K562 (cell line): ENCODE data around the gene ATF1. TPM values are rescaled to one million over a fixed set of nuclear protein-coding genes. Genes with fewer than 3 reads are reported as not detected.
A peak's percentile ranks its signal among the peaks of the same experiment; 100 is the strongest.

Source experiments
- HMG20B ChIP-seq: fragments of 250-450 bp; sonication (Bioruptor Pico); IDR thresholded peaks from 2 replicates; pipeline ENCODE4 v1.5.0; 2021; ENCODE audit warnings: mild to moderate bottlenecking
- JUND ChIP-seq, 2 experiments: IDR thresholded peaks; 2 replicates in 1 of 2; 3 replicates in 1 of 2; pipeline ENCODE4 v1.6.1; 2011; ENCODE audit warnings: borderline replicate concordance in 2 of 2, low read depth in 2 of 2, low read length in 2 of 2, improper control_type of control experiment in 1 of 2, missing biosample characterization in 1 of 2, missing genetic modification characterization in 1 of 2, missing genetic modification reagents in 1 of 2
- NR2C2 ChIP-seq, 2 experiments: fragments of 200-800 bp in 1 of 2; sonication (Bioruptor generic) in 1 of 2; sonication (generic) in 1 of 2; formaldehyde crosslinking in 1 of 2; IDR thresholded peaks; 2 replicates each; pipeline versions ENCODE4 v1.6.1 to v1.8.0; 2016 to 2022; ENCODE audit warnings: mild to moderate bottlenecking in 1 of 2, missing compliant biosample characterization in 1 of 2, missing genetic modification characterization in 1 of 2, missing genetic modification reagents in 1 of 2
- RBFOX2 ChIP-seq: fragments of 200-400 bp; formaldehyde crosslinking; IDR thresholded peaks from 2 replicates; pipeline ENCODE4 v1.6.1; 2017; ENCODE audit warnings: low read depth, mild to moderate bottlenecking, low read length, moderate library complexity
- TAF7 ChIP-seq: fragments of 450-650 bp; IDR thresholded peaks from 2 replicates; pipeline ENCODE4 v1.6.1; 2016; ENCODE audit warnings: missing genetic modification characterization, missing compliant biosample characterization
- polyA plus RNA-seq, 8 experiments: library from polyadenylated mRNA; depleted of rRNA in 4 of 8; stranded (reverse) in 5 of 8; unstranded in 3 of 8; fragments of >200 nt; fragmentation: Nextera tagmentation in 2 of 8; fragmentation: Illumina TruSeq in 1 of 8; extraction: Ambion mirVana in 2 of 8; extraction: Trizol in 1 of 8; gene quantifications; 2 replicates each; pipeline versions ENCODE4 v1.2.1 to v1.2.3, GENCODE V29; 2011 to 2014; ENCODE audit warnings: inconsistent platforms in 1 of 8, missing spikeins in 1 of 8
- total RNA-seq, 7 experiments: library from RNA; depleted of rRNA in 6 of 7; stranded (reverse); fragments of >200 nt in 6 of 7; fragmentation: Illumina TruSeq in 2 of 7; extraction: Trizol in 2 of 7; gene quantifications; 2 replicates each; pipeline versions ENCODE4 v1.2.1 to v1.2.3, GENCODE V29; 2011 to 2021; ENCODE audit warnings: low replicate concordance in 1 of 7
- TF ChIP-seq, protein P1 (sequence below): fragments of 450-650 bp; IDR thresholded peaks from 2 replicates; pipeline ENCODE4 v1.6.1; 2016; ENCODE audit warnings: mild to moderate bottlenecking, moderate library complexity
- TF ChIP-seq, protein P2 (sequence below), 2 experiments: IDR thresholded peaks; 2 replicates each; pipeline ENCODE4 v1.6.1; 2011; ENCODE audit warnings: borderline replicate concordance in 1 of 2, control low read depth in 1 of 2, low read depth in 1 of 2, low read length in 1 of 2, mild to moderate bottlenecking in 1 of 2, mixed read lengths in 1 of 2, moderate library complexity in 1 of 2; ENCODE audit not compliant: insufficient read depth in 1 of 2, insufficient read length in 1 of 2, poor library complexity in 1 of 2, severe bottlenecking in 1 of 2; ENCODE audit errors: extremely low read depth in 1 of 2
- TF ChIP-seq, protein P3 (sequence below): fragments of 450-650 bp; IDR thresholded peaks from 2 replicates; pipeline ENCODE4 v1.6.1; 2016
- TF ChIP-seq, protein P4 (sequence below): IDR thresholded peaks from 2 replicates; pipeline ENCODE4 v1.6.1; 2014; ENCODE audit warnings: antibody characterized with exemption

Gene ATF1
- total and polyA plus RNA-seq, 9 of the 15 experiments (the other 6 are each of a cell fraction or from before 2014, with no cell fraction given), result 19.8 to 83.5 (median 51.4) TPM

DNA sequence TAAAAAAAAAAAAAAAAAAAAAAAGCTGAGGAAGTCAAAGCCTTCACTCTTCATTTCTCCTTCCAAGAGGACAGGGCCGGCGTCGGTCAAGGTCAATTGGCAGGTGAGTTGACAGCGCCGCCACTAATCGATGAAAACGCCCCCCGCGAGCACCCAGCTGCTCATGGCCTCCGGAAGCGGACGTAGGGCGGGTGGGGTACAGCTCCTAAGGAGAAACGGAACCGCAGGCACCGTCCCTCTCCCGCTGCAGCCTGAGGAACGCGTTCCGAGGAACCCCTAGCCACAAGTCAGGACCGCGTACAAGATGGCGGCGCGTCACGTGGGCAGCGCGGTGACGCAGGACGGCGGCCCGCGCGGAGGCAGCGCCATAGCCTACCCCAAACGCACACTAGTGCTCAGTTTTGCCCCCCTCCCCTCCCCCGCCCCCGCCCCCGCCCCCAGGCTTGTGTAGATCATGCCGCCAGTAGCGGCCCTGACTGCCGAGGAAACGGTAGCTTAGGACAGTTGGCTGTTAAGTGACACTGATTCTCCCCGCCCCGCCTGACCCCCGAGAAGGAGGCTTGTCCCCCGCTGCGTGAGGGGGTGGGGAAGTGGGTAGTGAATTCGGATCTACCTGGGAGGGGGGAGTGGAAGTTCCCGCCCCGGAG lies at the start of gene ATF1 (continued):
- TF ChIP-seq, protein P1, sequence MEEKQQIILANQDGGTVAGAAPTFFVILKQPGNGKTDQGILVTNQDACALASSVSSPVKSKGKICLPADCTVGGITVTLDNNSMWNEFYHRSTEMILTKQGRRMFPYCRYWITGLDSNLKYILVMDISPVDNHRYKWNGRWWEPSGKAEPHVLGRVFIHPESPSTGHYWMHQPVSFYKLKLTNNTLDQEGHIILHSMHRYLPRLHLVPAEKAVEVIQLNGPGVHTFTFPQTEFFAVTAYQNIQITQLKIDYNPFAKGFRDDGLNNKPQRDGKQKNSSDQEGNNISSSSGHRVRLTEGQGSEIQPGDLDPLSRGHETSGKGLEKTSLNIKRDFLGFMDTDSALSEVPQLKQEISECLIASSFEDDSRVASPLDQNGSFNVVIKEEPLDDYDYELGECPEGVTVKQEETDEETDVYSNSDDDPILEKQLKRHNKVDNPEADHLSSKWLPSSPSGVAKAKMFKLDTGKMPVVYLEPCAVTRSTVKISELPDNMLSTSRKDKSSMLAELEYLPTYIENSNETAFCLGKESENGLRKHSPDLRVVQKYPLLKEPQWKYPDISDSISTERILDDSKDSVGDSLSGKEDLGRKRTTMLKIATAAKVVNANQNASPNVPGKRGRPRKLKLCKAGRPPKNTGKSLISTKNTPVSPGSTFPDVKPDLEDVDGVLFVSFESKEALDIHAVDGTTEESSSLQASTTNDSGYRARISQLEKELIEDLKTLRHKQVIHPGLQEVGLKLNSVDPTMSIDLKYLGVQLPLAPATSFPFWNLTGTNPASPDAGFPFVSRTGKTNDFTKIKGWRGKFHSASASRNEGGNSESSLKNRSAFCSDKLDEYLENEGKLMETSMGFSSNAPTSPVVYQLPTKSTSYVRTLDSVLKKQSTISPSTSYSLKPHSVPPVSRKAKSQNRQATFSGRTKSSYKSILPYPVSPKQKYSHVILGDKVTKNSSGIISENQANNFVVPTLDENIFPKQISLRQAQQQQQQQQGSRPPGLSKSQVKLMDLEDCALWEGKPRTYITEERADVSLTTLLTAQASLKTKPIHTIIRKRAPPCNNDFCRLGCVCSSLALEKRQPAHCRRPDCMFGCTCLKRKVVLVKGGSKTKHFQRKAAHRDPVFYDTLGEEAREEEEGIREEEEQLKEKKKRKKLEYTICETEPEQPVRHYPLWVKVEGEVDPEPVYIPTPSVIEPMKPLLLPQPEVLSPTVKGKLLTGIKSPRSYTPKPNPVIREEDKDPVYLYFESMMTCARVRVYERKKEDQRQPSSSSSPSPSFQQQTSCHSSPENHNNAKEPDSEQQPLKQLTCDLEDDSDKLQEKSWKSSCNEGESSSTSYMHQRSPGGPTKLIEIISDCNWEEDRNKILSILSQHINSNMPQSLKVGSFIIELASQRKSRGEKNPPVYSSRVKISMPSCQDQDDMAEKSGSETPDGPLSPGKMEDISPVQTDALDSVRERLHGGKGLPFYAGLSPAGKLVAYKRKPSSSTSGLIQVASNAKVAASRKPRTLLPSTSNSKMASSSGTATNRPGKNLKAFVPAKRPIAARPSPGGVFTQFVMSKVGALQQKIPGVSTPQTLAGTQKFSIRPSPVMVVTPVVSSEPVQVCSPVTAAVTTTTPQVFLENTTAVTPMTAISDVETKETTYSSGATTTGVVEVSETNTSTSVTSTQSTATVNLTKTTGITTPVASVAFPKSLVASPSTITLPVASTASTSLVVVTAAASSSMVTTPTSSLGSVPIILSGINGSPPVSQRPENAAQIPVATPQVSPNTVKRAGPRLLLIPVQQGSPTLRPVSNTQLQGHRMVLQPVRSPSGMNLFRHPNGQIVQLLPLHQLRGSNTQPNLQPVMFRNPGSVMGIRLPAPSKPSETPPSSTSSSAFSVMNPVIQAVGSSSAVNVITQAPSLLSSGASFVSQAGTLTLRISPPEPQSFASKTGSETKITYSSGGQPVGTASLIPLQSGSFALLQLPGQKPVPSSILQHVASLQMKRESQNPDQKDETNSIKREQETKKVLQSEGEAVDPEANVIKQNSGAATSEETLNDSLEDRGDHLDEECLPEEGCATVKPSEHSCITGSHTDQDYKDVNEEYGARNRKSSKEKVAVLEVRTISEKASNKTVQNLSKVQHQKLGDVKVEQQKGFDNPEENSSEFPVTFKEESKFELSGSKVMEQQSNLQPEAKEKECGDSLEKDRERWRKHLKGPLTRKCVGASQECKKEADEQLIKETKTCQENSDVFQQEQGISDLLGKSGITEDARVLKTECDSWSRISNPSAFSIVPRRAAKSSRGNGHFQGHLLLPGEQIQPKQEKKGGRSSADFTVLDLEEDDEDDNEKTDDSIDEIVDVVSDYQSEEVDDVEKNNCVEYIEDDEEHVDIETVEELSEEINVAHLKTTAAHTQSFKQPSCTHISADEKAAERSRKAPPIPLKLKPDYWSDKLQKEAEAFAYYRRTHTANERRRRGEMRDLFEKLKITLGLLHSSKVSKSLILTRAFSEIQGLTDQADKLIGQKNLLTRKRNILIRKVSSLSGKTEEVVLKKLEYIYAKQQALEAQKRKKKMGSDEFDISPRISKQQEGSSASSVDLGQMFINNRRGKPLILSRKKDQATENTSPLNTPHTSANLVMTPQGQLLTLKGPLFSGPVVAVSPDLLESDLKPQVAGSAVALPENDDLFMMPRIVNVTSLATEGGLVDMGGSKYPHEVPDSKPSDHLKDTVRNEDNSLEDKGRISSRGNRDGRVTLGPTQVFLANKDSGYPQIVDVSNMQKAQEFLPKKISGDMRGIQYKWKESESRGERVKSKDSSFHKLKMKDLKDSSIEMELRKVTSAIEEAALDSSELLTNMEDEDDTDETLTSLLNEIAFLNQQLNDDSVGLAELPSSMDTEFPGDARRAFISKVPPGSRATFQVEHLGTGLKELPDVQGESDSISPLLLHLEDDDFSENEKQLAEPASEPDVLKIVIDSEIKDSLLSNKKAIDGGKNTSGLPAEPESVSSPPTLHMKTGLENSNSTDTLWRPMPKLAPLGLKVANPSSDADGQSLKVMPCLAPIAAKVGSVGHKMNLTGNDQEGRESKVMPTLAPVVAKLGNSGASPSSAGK, result peak; percentile 88
- TF ChIP-seq RBFOX2 (peak; percentile 88), TAF7 (tag) (peak; percentile 79), NR2C2 (CRISPR knock-in tag; IDR thresholded peaks at IDR 0.05) (0 out of 2 replicates have a peak, but pooled peaks have one; percentile 17), NR2C2 (tag; IDR thresholded peaks at IDR 0.05) (0 out of 2 replicates have a peak, but pooled peaks have one; percentile 34), HMG20B (CRISPR knock-in tag) (no peak), JUND (IDR thresholded peaks at IDR 0.05; ENCODE audit: borderline replicate concordance, low read depth, low read length) (peak; percentile 46; the same call in 1 of the 2 replicates), JUND (tag; IDR thresholded peaks at IDR 0.05; ENCODE audit: borderline replicate concordance, low read depth, low read length) (peak; percentile 39; the same call in 1 of the 3 replicates)
- TF ChIP-seq, protein P2, sequence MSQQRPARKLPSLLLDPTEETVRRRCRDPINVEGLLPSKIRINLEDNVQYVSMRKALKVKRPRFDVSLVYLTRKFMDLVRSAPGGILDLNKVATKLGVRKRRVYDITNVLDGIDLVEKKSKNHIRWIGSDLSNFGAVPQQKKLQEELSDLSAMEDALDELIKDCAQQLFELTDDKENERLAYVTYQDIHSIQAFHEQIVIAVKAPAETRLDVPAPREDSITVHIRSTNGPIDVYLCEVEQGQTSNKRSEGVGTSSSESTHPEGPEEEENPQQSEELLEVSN (IDR thresholded peaks at IDR 0.05; ENCODE audit: borderline replicate concordance in 1 of 2, extremely low read depth in 1 of 2, insufficient read depth in 1 of 2, insufficient read length in 1 of 2, low read depth in 1 of 2, low read length in 1 of 2, poor library complexity in 1 of 2, severe bottlenecking in 1 of 2), result peak; percentile 62 to 70
- TF ChIP-seq, protein P3, sequence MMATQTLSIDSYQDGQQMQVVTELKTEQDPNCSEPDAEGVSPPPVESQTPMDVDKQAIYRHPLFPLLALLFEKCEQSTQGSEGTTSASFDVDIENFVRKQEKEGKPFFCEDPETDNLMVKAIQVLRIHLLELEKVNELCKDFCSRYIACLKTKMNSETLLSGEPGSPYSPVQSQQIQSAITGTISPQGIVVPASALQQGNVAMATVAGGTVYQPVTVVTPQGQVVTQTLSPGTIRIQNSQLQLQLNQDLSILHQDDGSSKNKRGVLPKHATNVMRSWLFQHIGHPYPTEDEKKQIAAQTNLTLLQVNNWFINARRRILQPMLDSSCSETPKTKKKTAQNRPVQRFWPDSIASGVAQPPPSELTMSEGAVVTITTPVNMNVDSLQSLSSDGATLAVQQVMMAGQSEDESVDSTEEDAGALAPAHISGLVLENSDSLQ, result peak; percentile 51; the same call in 1 of the 2 replicates
- TF ChIP-seq, protein P4, sequence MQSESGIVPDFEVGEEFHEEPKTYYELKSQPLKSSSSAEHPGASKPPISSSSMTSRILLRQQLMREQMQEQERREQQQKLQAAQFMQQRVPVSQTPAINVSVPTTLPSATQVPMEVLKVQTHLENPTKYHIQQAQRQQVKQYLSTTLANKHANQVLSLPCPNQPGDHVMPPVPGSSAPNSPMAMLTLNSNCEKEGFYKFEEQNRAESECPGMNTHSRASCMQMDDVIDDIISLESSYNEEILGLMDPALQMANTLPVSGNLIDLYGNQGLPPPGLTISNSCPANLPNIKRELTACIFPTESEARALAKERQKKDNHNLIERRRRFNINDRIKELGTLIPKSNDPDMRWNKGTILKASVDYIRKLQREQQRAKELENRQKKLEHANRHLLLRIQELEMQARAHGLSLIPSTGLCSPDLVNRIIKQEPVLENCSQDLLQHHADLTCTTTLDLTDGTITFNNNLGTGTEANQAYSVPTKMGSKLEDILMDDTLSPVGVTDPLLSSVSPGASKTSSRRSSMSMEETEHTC, result peak; percentile 88
